Measurements from ENCODE around the gene PPP1R1B.

Gene PPP1R1B

GRCh38 chr17:39671651-39672521 is 45.1 kb downstream of the PPP1R1B start:
- DNase-seq: peak; percentile 14

DNA sequence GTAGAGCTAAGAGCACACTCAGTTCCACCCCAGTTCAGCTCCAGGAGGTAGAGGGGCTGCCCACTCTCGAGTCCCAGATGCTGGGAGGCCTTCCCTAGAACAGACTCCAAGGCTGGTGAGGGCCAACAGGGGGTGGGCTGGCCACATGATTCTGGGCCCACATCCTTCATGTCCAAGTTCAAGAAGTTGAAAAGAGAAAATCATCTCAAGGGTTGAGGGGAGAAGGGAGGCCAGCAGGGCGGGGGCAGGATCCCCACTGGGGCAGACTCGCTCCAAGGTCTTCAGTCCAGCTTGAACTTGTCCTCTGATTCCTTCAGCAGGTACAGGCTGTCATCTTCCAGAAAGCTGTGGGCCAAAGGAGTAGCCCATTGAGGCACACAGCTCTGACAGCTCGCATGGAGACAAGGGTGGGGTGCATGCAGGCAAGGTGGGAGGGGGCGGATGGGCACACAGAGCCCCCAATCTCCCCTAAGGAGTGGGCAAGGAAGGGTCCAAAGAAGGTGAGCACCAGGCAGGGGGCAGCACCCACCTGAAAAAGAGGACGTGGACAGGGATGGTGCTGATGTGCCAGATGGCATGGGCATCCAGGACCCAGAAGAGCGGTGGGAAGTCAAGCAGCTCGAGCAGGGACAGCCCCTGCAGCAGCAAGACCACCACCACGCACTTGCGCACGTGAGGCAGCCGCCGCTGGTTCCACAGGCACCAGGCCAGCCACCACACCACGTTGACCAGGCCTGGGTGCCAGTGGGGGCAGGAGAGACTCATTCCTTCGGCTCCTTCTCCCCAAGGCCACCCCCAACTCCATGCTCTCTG is 46.0 kb downstream of the PPP1R1B start:
- DNase-seq: no peak

DNA sequence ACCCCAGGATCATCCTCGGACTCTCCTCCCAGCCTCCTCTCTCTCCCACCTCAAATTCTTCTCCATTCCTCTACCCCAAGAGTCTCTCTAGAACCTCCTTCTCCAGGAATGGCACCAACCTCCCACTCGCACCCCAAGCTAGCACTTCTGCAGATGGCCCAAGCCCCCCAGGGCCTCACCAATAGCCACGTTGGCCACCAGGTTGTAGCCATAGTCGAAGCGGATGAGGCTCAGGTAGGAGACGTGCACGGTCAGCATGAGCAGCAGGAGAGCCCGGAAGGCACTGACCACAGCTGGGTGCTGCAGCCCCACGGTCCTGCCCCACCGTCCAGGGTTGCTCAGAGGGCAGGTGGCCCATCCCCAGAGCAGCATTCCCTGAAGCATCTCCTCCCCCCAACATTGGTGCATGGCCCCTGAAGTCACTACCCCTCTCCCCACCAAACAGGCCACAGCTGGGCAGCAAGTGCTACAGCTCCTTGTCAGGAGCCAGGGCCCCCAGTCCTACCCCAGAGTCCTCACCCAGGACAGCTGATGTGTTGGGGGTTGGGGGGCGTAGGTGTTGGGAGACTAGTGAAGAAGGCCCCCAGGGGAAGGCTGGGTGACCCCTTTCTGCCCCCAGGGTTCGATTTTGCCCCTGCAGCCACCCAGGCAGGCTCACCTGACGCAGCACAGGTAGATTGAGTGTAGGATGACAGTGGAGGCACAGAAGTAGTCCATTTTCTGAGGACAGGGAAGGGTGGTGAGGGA is 46.8 kb downstream of the PPP1R1B start:
- no peak for DNase-seq

DNA sequence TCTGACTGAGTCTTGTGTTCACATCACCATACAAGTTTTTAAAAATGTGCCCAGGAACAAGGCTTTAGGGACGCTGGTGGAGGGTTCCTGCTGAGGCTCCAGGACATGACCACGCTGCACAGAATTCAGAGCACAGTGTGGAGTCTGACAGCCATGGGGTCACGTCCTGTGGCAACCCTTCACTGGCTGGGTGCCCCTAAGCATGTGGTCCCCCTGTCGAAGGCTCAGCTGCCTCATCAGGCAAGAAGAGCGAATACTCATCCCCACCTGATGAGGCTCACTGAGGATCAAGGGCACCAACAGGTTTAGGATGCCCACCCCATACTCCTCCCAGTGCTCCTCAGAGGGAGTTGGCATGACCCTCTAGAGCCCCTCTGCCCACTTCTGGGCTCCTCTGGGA is 47.4 kb downstream of the PPP1R1B start:
- DNase-seq: no peak

- DNase-seq: peak; percentile 36
These were observed 48.1 kb downstream of the PPP1R1B start for GRCh38 chr17:39674702-39675389.

GRCh38 chr17:39675390-39676082 is 48.8 kb downstream of the PPP1R1B start:
- DNase-seq: no peak

GRCh38 chr17:39676198-39676819 is 49.6 kb downstream of the PPP1R1B start:
- peak; percentile 48 for DNase-seq

GRCh38 chr17:39677072-39677471 is 50.3 kb downstream of the PPP1R1B start:
- DNase-seq: no peak

DNA sequence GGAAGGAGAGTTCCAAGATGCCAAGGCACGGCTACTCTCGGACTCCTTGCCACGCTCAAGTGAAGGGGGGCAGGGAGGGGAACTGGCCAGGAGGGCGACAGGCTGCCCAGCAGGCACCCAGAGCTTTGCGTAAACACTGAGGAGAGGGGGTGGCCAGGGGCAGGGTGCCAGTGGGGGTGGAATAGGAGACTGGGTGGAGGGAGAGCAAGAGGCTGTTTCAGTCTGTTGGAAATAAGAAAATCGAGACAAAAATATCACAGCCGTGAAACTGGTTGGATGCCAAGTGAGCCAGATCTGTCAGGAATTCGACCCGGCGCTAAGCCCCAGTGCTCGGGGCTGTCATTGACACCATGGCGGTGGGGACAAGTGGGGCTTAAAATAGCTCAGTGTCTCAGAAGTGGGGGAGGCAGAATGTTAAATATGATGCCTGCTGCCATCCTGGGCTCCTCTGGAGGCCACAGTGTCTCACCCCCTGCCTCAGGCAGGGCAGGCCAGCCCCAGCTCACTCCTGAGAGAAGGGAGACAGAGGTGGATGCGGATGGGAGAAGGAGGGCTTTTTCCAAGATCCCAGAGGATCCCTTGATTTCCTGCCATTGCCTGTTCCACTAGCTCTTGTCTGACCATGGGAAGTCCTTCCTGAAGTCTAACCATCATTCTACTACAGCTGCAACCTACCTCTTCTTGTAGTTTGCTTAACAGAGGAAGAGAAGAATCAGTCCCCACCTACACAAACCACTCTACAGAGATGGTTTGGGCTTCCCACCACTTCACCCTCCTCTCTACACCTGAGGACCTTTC is 51.0 kb downstream of the PPP1R1B start:
- no peak for DNase-seq

DNA sequence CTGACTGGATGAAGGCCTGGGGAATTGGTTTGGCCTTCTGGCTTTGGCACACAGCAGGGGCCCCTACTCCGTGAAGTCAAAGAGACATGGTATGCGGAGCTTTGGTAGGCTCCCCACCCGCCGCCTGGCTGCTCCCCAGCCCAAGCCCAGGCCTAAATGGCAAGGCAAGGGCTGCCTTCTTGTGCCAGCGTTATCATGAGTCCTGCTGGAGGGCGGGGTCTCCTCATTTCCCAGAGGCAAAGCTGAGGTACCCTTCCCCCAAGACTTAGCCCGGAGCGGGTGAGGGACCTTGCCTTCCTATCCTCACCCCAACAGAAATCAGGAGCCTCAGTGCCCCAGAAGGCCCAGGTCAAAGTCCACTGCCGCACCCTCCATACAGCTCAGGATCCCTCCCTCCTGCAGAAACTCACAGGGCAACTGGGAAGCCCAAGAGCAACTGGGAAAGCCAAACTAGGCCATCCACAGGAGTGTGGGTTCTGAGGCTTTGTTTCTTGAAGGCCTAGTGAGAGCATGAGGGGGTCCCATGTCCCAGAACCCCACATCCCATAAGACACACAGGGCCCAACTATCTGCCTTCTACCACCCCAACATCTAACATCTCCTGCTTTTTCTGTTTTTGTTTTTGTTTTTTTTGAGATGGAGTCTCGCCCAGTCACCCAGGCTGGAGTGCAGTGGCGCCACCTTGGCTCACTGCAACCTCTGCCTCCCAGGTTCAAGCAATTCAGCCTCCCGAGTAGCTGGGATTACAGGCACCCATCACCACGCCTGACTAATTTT is 51.8 kb downstream of the PPP1R1B start:
- no peak for DNase-seq

DNA sequence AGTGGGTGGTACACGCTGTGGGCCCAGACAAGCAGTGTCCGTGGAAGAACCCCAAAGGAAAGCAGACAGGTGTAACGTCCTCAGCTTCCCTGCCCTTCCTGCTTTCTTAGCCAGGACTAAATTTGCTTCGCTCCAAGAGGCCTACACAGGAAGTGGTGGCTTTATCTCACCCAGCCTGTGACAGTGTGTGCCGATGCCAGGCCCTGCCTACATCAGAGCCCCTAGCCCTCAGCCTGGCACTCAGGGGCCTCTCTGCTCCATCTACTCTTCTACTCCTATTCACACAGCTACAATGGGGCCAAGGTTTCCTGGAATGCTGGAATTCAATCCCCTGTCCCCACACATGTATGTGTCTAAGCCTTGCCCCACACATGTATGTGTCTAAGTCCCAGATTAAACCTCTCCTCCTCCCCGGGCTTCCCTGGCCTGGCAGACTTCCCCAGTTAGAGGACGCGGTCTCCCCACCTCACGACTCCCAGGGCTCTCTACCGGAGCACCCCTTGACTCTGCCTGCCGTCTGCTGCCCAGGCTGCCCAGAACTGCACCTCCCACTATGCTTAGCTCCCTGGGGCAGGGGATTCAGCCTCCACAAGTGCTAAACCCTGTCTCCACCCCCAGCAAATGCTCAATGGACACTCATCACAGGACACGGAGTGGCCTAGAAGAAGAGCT is 52.9 kb downstream of the PPP1R1B start:
- no peak for DNase-seq

DNA sequence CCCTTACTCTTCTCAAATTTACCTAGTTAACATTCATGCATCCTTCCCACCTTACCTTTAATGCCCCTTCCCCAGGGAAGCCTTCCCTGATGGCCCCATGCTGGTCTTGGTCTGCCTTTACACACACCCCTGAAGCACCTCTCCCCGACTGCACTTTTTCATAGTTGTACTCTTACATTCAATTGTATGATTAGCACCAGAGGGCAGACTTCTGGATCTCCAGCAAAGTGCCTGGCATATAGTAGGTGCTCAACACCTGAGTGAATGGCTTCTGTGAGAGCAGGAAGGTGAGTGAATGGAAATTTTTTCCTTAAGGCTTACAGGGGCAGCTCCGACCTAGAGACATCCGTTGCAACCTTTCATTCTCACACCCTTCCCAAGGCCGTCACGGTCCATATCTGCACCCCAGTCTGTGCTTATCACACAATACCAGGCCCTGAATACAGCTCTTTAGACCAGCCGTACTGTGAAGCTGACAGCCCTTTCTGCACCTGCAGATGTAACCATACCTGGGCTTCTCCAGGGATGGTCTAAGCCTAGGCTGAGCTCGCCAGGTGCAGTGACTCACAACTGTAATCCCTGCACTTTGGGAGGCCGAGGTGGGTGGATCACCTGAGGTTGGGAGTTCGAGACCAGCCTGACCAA is 56.7 kb downstream of the PPP1R1B start:
- DNase-seq: no peak

DNA sequence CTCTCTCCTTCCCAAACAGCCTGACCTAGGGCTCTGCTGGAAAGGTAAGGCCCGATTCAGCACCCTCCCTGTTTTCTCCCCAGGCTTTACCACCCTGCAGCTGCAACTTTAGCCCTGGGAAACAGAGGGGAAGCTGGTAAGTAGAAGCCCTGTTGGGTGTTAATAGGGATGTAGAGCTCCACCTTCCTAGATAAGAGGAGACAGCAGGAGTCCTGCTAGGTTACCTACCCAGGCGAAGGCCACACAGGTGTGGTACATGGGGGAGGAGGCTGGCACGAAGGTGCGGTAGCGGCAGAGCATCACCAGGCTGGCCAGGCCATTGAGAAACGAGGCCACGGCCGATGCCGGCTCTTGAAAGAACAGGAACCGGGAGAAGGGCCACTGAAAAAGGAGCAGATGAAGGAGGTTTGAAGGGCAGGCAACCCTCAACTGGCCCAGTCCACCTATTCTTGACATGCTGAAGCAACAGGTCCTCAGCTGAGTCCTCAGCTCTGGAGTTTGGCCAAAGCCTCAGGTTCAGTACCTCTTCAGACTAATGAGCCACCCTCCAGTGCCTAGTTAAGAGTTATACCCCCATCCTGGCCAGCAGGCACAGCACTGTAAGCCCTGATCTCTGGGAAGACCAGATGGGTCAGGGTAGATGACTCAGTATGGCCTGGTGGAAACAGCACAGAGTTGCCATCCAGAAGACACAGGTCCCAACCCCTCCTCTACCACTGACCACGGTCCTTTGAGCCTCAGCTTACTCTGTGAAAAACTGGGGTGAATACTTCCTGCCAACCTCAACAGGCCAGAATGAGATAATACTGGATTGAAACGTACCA is 57.8 kb downstream of the PPP1R1B start:
- DNase-seq: no peak

Measured in NCI-H1092 (cell line).